Hepatocyte (in vitro differentiated cells): ENCODE results near the gene TOGARAM1. TPM values are rescaled to one million over a fixed set of nuclear protein-coding genes. Genes with fewer than 3 reads are reported as not detected.

Experiments
- DNase-seq: peaks from one replicate; pipeline ENCODE4 v3.0.0-alpha.2; 2016; ENCODE audit warnings: low spot score
- H2AFZ ChIP-seq: fragments of 200-600 bp; sonication (generic); 2 replicates; pipeline ENCODE4 v1.6.0; 2016; ENCODE audit warnings: antibody characterized with exemption, mild to moderate bottlenecking
- H3K27ac ChIP-seq: fragments of 200-600 bp; sonication (generic); 2 replicates; pipeline ENCODE4 v1.5.1; 2016; ENCODE audit warnings: mild to moderate bottlenecking
- H3K27me3 ChIP-seq: fragments of 200-600 bp; sonication (generic); 2 replicates; pipeline ENCODE4 v1.6.1; 2016
- H3K36me3 ChIP-seq: fragments of 200-600 bp; sonication (generic); replicated peaks from 2 replicates; pipeline ENCODE4 v1.5.1; 2016; ENCODE audit warnings: low read depth; ENCODE audit not compliant: insufficient read depth
- H3K4me1 ChIP-seq: fragments of 200-600 bp; sonication (generic); 2 replicates; pipeline ENCODE4 v1.5.1; 2016; ENCODE audit warnings: mild to moderate bottlenecking, moderate library complexity; ENCODE audit not compliant: insufficient read depth
- H3K4me2 ChIP-seq: fragments of 200-600 bp; sonication (generic); 2 replicates; pipeline ENCODE4 v1.6.0; 2016
- H3K4me3 ChIP-seq: fragments of 200-600 bp; sonication (generic); 2 replicates; pipeline ENCODE4 v1.5.1; 2016; ENCODE audit warnings: mild to moderate bottlenecking
- H3K79me2 ChIP-seq: fragments of 200-600 bp; sonication (generic); 2 replicates; pipeline ENCODE4 v1.6.0; 2017; ENCODE audit warnings: mild to moderate bottlenecking
- H3K9me2 ChIP-seq: fragments of 200-600 bp; sonication (generic); replicated peaks from 2 replicates; pipeline ENCODE4 v1.6.0; 2017; ENCODE audit warnings: mild to moderate bottlenecking; ENCODE audit not compliant: insufficient read depth
- H3K9me3 ChIP-seq: fragments of 200-600 bp; sonication (generic); 2 replicates; pipeline ENCODE4 v1.5.1; 2016; ENCODE audit warnings: low read depth, mild to moderate bottlenecking
- H4K20me1 ChIP-seq: fragments of 200-600 bp; sonication (generic); 2 replicates; pipeline ENCODE4 v1.6.0; 2016; ENCODE audit warnings: mild to moderate bottlenecking; ENCODE audit not compliant: insufficient read depth, poor library complexity, severe bottlenecking
- EZH2 ChIP-seq: fragments of 200-600 bp; sonication (generic); IDR thresholded peaks from 2 replicates; pipeline ENCODE4 v1.6.1; 2016; ENCODE audit warnings: antibody characterized with exemption, mild to moderate bottlenecking, borderline replicate concordance
- EZH2phosphoT487 ChIP-seq: fragments of 200-600 bp; sonication (generic); IDR thresholded peaks from one replicate; pipeline ENCODE4 v1.6.1; 2018; ENCODE audit warnings: antibody characterized with exemption, mild to moderate bottlenecking, low read depth, moderate library complexity; ENCODE audit not compliant: unreplicated experiment, severe bottlenecking
- WGBS: methylation state at CpG from one replicate; pipeline ENCODE4 v1.1.6; 2016; ENCODE audit warnings: low lambda C conversion rate; ENCODE audit errors: missing lambda C conversion rate; 5-methylcytosine and 5-hydroxymethylcytosine counted together
- polyA plus RNA-seq: library from polyadenylated mRNA; unstranded; fragments of >200 nt; fragmentation: Nextera tagmentation; extraction: Ambion mirVana; gene quantifications from 2 replicates; pipeline ENCODE4 v1.2.1, GENCODE V29; 2016
- total RNA-seq: library from RNA; depleted of rRNA; stranded (reverse); fragments of >200 nt; gene quantifications from 2 replicates; pipeline ENCODE4 v1.2.3, GENCODE V29; 2014
- TF ChIP-seq, protein P1 (sequence below): fragments of 200-600 bp; sonication (generic); IDR thresholded peaks from 2 replicates; pipeline ENCODE4 v1.5.1; 2016; ENCODE audit warnings: antibody characterized with exemption, mild to moderate bottlenecking; ENCODE audit not compliant: poor library complexity

Gene TOGARAM1
- total and polyA plus RNA-seq, 2 experiments from 2014 or later, result 9.3 to 36.2 TPM

DNA sequence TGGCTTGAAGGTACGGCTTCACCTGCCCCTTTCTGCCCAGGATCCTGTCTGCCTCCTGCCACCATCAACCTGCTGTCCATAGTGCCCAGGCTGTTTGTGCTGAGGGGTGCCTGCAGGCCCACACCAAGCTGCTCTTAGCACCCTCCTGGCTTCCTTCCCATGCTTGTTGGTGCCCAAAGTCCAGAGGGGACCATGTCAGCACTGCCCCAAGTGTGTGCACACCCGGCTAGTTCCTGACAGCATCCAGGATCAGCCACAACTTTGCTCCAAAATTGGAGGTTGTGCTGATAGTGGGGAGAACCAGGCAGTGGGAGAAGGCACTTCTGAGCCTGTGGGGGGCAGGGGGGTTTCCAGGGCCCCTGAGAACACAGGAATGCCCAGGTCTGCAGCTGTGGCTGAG is 77.4 kb downstream of the TOGARAM1 start:
- H4K20me1 ChIP-seq, result no peaks in the 10 kb centered on the region
- H3K9me3 ChIP-seq, result no peaks in the 10 kb centered on the region
- 100% methylated on average over 2 of the region's 2 CpGs for WGBS
- H3K9me2 ChIP-seq, result no peaks in the 10 kb centered on the region
- no peak overlapping the region for H3K27ac ChIP-seq
- DNase-seq, result no peak
- no peaks in the 10 kb centered on the region for H3K79me2 ChIP-seq
- no peak overlapping the region for H2AFZ ChIP-seq
- no peaks in the 10 kb centered on the region for H3K27me3 ChIP-seq
- no peak overlapping the region for H3K4me3 ChIP-seq
- TF ChIP-seq, protein P1, sequence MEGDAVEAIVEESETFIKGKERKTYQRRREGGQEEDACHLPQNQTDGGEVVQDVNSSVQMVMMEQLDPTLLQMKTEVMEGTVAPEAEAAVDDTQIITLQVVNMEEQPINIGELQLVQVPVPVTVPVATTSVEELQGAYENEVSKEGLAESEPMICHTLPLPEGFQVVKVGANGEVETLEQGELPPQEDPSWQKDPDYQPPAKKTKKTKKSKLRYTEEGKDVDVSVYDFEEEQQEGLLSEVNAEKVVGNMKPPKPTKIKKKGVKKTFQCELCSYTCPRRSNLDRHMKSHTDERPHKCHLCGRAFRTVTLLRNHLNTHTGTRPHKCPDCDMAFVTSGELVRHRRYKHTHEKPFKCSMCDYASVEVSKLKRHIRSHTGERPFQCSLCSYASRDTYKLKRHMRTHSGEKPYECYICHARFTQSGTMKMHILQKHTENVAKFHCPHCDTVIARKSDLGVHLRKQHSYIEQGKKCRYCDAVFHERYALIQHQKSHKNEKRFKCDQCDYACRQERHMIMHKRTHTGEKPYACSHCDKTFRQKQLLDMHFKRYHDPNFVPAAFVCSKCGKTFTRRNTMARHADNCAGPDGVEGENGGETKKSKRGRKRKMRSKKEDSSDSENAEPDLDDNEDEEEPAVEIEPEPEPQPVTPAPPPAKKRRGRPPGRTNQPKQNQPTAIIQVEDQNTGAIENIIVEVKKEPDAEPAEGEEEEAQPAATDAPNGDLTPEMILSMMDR, result no peak
- TF ChIP-seq EZH2, result no peak
- no peak for TF ChIP-seq EZH2phosphoT487
- H3K4me2 ChIP-seq, result no peak overlapping the region
- no peaks in the 10 kb centered on the region for H3K4me1 ChIP-seq
- no peaks in the 10 kb centered on the region for H3K36me3 ChIP-seq

GRCh38 chr14:45041641-45042040 is 79.7 kb downstream of the TOGARAM1 start:
- Histone ChIP-seq H3K9me2 (no peaks in the 10 kb centered on the region), H3K9me3 (no peaks in the 10 kb centered on the region), H3K4me3 (no peak overlapping the region), H3K79me2 (no peaks in the 10 kb centered on the region), H3K4me1 (no peaks in the 10 kb centered on the region), H3K27ac (no peak overlapping the region), H3K36me3 (no peaks in the 10 kb centered on the region), H2AFZ (no peak overlapping the region), H3K27me3 (no peaks in the 10 kb centered on the region), H3K4me2 (no peak overlapping the region), H4K20me1 (no peaks in the 10 kb centered on the region)
- DNase-seq, result no peak
- TF ChIP-seq EZH2 (no peak), EZH2phosphoT487 (no peak)
- TF ChIP-seq, protein P1, result no peak
- 85% methylated on average over 5 of the region's 5 CpGs for WGBS

- TF ChIP-seq, protein P1, result no peak
- TF ChIP-seq EZH2phosphoT487 (no peak), EZH2 (no peak)
- Histone ChIP-seq H3K27ac (no peak overlapping the region), H3K9me2 (no peaks in the 10 kb centered on the region), H3K36me3 (no peaks in the 10 kb centered on the region), H2AFZ (no peak overlapping the region), H3K4me1 (no peaks in the 10 kb centered on the region), H4K20me1 (no peaks in the 10 kb centered on the region), H3K9me3 (no peaks in the 10 kb centered on the region), H3K4me2 (no peak overlapping the region), H3K79me2 (no peaks in the 10 kb centered on the region), H3K27me3 (no peaks in the 10 kb centered on the region), H3K4me3 (no peak overlapping the region)
- no peak for DNase-seq
- 89% methylated on average over 5 of the region's 5 CpGs for WGBS
Measured at GRCh38 chr14:45044638-45045037, 82.6 kb downstream of the TOGARAM1 start.

GRCh38 chr14:45048385-45048784 is 86.4 kb downstream of the TOGARAM1 start:
- Histone ChIP-seq H3K4me1 (no peaks in the 10 kb centered on the region), H3K9me2 (no peaks in the 10 kb centered on the region), H3K27ac (no peak overlapping the region), H3K9me3 (no peaks in the 10 kb centered on the region), H3K36me3 (no peaks in the 10 kb centered on the region), H3K4me2 (no peak overlapping the region), H3K4me3 (no peak overlapping the region), H3K27me3 (no peaks in the 10 kb centered on the region), H2AFZ (no peak overlapping the region), H4K20me1 (no peaks in the 10 kb centered on the region), H3K79me2 (no peaks in the 10 kb centered on the region)
- no peak for DNase-seq
- WGBS, result 100% methylated on average over 2 of the region's 2 CpGs
- TF ChIP-seq EZH2phosphoT487 (no peak), EZH2 (no peak)
- TF ChIP-seq, protein P1, result no peak
